ENCODE measurements around the gene DIDO1.
"Not testable (repeated sequence)": the region's sequence is repeated elsewhere in the genome, so short reads cannot be mapped to it uniquely, and the experiment has no call there.

Gene DIDO1

GRCh38 chr20:62923669-62924441 is 2.5 kb downstream of the DIDO1 start:
- Histone ChIP-seq H3K9ac (ENCODE audit: low read length) (peak overlapping the region; percentile 86), H3K4me3 (ENCODE audit: low read depth, low read length) (peak overlapping the region; percentile 76), H3K36me3 (ENCODE audit: control insufficient read depth, insufficient read depth, low read length) (no peaks in the 10 kb centered on the region), H3K27ac (ENCODE audit: low read depth, low read length) (no peak overlapping the region), H3K27me3 (ENCODE audit: control insufficient read depth, insufficient read depth, low read length) (no peaks in the 10 kb centered on the region), H3K9me3 (ENCODE audit: control insufficient read depth, insufficient read depth, low read depth, low read length) (no peaks in the 10 kb centered on the region), H3K4me1 (ENCODE audit: control insufficient read depth, insufficient read depth, low read length) (peaks cover 65% of the 10 kb centered on the region)

- peak overlapping the region; percentile 76 for H3K4me3 ChIP-seq (ENCODE audit: low read depth, low read length)
- H3K9ac ChIP-seq (ENCODE audit: low read length); H3K36me3 ChIP-seq (ENCODE audit: control insufficient read depth, insufficient read depth, low read length); H3K9me3 ChIP-seq (ENCODE audit: control insufficient read depth, insufficient read depth, low read depth, low read length); H3K27ac ChIP-seq (ENCODE audit: low read depth, low read length); H3K27me3 ChIP-seq (ENCODE audit: control insufficient read depth, insufficient read depth, low read length): not testable (repeated sequence)
- peaks cover 65% of the 10 kb centered on the region for H3K4me1 ChIP-seq (ENCODE audit: control insufficient read depth, insufficient read depth, low read length)
Measured at GRCh38 chr20:62923059-62923668, 3.1 kb downstream of the DIDO1 start.

- H3K9ac ChIP-seq (ENCODE audit: low read length): no peak overlapping the region
- no peaks in the 10 kb centered on the region for H3K36me3 ChIP-seq (ENCODE audit: control insufficient read depth, insufficient read depth, low read length)
- H3K4me3 ChIP-seq (ENCODE audit: low read depth, low read length): no peak overlapping the region; the same call in 1 of the 2 replicates
- H3K9me3 ChIP-seq (ENCODE audit: control insufficient read depth, insufficient read depth, low read depth, low read length): no peaks in the 10 kb centered on the region
- peaks cover 65% of the 10 kb centered on the region for H3K4me1 ChIP-seq (ENCODE audit: control insufficient read depth, insufficient read depth, low read length)
- no peak overlapping the region for H3K27ac ChIP-seq (ENCODE audit: low read depth, low read length)
- H3K27me3 ChIP-seq (ENCODE audit: control insufficient read depth, insufficient read depth, low read length): no peaks in the 10 kb centered on the region
Measured at GRCh38 chr20:62922451-62922921, 3.8 kb downstream of the DIDO1 start.

GRCh38 chr20:62921119-62921687 is 5.1 kb downstream of the DIDO1 start:
- Histone ChIP-seq H3K27me3 (ENCODE audit: control insufficient read depth, insufficient read depth, low read length) (no peaks in the 10 kb centered on the region), H3K9me3 (ENCODE audit: control insufficient read depth, insufficient read depth, low read depth, low read length) (no peaks in the 10 kb centered on the region), H3K4me3 (ENCODE audit: low read depth, low read length) (no peak overlapping the region), H3K4me1 (ENCODE audit: control insufficient read depth, insufficient read depth, low read length) (peaks cover 73% of the 10 kb centered on the region), H3K27ac (ENCODE audit: low read depth, low read length) (no peak overlapping the region), H3K36me3 (ENCODE audit: control insufficient read depth, insufficient read depth, low read length) (no peaks in the 10 kb centered on the region), H3K9ac (ENCODE audit: low read length) (no peak overlapping the region)

GRCh38 chr20:62920039-62920645 is 6.2 kb downstream of the DIDO1 start:
- peak overlapping the region; percentile 35; the same call in 1 of the 2 replicates for H3K27ac ChIP-seq (ENCODE audit: low read depth, low read length)
- no peaks in the 10 kb centered on the region for H3K36me3 ChIP-seq (ENCODE audit: control insufficient read depth, insufficient read depth, low read length)
- no peaks in the 10 kb centered on the region for H3K9me3 ChIP-seq (ENCODE audit: control insufficient read depth, insufficient read depth, low read depth, low read length)
- 0 out of 2 replicates have a peak overlapping the region, but pooled peaks have one; percentile 3 for H3K4me3 ChIP-seq (ENCODE audit: low read depth, low read length)
- H3K9ac ChIP-seq (ENCODE audit: low read length): no peak overlapping the region
- no peaks in the 10 kb centered on the region for H3K27me3 ChIP-seq (ENCODE audit: control insufficient read depth, insufficient read depth, low read length)
- peaks cover 84% of the 10 kb centered on the region for H3K4me1 ChIP-seq (ENCODE audit: control insufficient read depth, insufficient read depth, low read length)

- H3K9ac ChIP-seq (ENCODE audit: low read length): no peak overlapping the region
- H3K4me1 ChIP-seq (ENCODE audit: control insufficient read depth, insufficient read depth, low read length): peaks cover 83% of the 10 kb centered on the region
- H3K9me3 ChIP-seq (ENCODE audit: control insufficient read depth, insufficient read depth, low read depth, low read length): no peaks in the 10 kb centered on the region
- H3K27me3 ChIP-seq (ENCODE audit: control insufficient read depth, insufficient read depth, low read length): no peaks in the 10 kb centered on the region
- H3K27ac ChIP-seq (ENCODE audit: low read depth, low read length): no peak overlapping the region
- no peak overlapping the region for H3K4me3 ChIP-seq (ENCODE audit: low read depth, low read length)
- peaks cover 6% of the 10 kb centered on the region for H3K36me3 ChIP-seq (ENCODE audit: control insufficient read depth, insufficient read depth, low read length)
Measured at GRCh38 chr20:62918831-62919230, 7.5 kb downstream of the DIDO1 start.

GRCh38 chr20:62918147-62918546 is 8.2 kb downstream of the DIDO1 start:
- no peak overlapping the region for H3K27ac ChIP-seq (ENCODE audit: low read depth, low read length)
- H3K9ac ChIP-seq (ENCODE audit: low read length): no peak overlapping the region
- H3K36me3 ChIP-seq (ENCODE audit: control insufficient read depth, insufficient read depth, low read length): peaks cover 13% of the 10 kb centered on the region
- H3K4me1 ChIP-seq (ENCODE audit: control insufficient read depth, insufficient read depth, low read length): peaks cover 77% of the 10 kb centered on the region
- H3K9me3 ChIP-seq (ENCODE audit: control insufficient read depth, insufficient read depth, low read depth, low read length): no peaks in the 10 kb centered on the region
- no peaks in the 10 kb centered on the region for H3K27me3 ChIP-seq (ENCODE audit: control insufficient read depth, insufficient read depth, low read length)
- 0 out of 2 replicates have a peak overlapping the region, but pooled peaks have one; percentile 6 for H3K4me3 ChIP-seq (ENCODE audit: low read depth, low read length)

- Histone ChIP-seq H3K36me3 (ENCODE audit: control insufficient read depth, insufficient read depth, low read length) (peaks cover 17% of the 10 kb centered on the region), H3K9me3 (ENCODE audit: control insufficient read depth, insufficient read depth, low read depth, low read length) (no peaks in the 10 kb centered on the region), H3K27me3 (ENCODE audit: control insufficient read depth, insufficient read depth, low read length) (no peaks in the 10 kb centered on the region), H3K9ac (ENCODE audit: low read length) (no peak overlapping the region), H3K4me3 (ENCODE audit: low read depth, low read length) (no peak overlapping the region), H3K27ac (ENCODE audit: low read depth, low read length) (no peak overlapping the region), H3K4me1 (ENCODE audit: control insufficient read depth, insufficient read depth, low read length) (peaks cover 77% of the 10 kb centered on the region)
Measured at GRCh38 chr20:62917720-62918119, 8.6 kb downstream of the DIDO1 start.

- Histone ChIP-seq H3K9me3 (ENCODE audit: control insufficient read depth, insufficient read depth, low read depth, low read length) (no peaks in the 10 kb centered on the region), H3K36me3 (ENCODE audit: control insufficient read depth, insufficient read depth, low read length) (peaks cover 24% of the 10 kb centered on the region), H3K27ac (ENCODE audit: low read depth, low read length) (no peak overlapping the region), H3K4me3 (ENCODE audit: low read depth, low read length) (no peak overlapping the region), H3K4me1 (ENCODE audit: control insufficient read depth, insufficient read depth, low read length) (peaks cover 72% of the 10 kb centered on the region), H3K9ac (ENCODE audit: low read length) (no peak overlapping the region), H3K27me3 (ENCODE audit: control insufficient read depth, insufficient read depth, low read length) (no peaks in the 10 kb centered on the region)
Measured at GRCh38 chr20:62916703-62917476, 9.4 kb downstream of the DIDO1 start.

- Histone ChIP-seq H3K4me1 (ENCODE audit: control insufficient read depth, insufficient read depth, low read length) (peaks cover 58% of the 10 kb centered on the region), H3K36me3 (ENCODE audit: control insufficient read depth, insufficient read depth, low read length) (peaks cover 43% of the 10 kb centered on the region), H3K9me3 (ENCODE audit: control insufficient read depth, insufficient read depth, low read depth, low read length) (no peaks in the 10 kb centered on the region), H3K27me3 (ENCODE audit: control insufficient read depth, insufficient read depth, low read length) (no peaks in the 10 kb centered on the region), H3K9ac (ENCODE audit: low read length) (no peak overlapping the region), H3K27ac (ENCODE audit: low read depth, low read length) (no peak overlapping the region), H3K4me3 (ENCODE audit: low read depth, low read length) (no peak overlapping the region)
Measured at GRCh38 chr20:62914970-62915457, 11.3 kb downstream of the DIDO1 start.
